Measurements from ENCODE around the gene SCG2.
A peak's percentile ranks its signal among the peaks of the same experiment; 100 is the strongest.
"Not testable (repeated sequence)": the region's sequence is repeated elsewhere in the genome, so short reads cannot be mapped to it uniquely, and the experiment has no call there.

The SCG2 gene

DNA sequence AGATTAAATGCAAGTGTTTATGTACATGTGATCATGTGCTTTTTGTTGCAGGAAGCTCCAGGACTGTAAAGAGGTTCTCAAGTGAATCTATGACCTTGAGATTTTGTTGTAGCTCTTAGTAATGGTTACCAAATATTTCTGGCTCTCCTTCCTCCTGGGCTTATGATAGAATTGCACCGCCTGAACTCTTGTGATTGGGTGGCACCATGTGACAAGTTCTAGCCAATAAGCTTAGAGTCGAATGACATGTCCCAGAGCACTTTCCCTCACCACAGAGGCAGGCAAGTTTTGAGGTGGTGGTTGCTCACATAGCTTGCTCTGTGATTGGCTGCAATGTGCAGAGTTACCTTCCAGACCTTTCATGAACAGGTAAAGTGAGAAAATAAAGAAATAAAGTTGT is 8.9 kb upstream of the SCG2 start:
- DNase-seq (ENCODE audit: low spot score), result no peak

DNA sequence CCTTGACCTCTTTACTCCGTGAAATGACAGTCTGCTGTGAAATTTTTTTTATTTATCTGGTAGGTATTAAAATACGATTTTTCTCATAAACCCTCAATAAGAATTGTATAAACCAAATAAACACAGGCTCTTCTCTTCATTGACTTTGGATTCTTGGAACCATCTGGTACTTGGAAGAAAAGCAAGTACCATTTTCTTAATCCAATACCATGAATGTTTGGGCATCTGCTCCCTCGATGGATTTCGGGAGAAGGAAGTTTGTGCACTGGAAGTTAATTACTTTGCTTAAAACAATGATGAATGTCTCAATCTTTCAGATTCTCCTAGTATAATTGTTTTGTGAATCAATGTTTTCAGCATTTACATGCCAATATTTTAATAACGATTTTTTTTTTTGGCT is 5.3 kb upstream of the SCG2 start:
- DNase-seq (ENCODE audit: low spot score), result no peak

DNA sequence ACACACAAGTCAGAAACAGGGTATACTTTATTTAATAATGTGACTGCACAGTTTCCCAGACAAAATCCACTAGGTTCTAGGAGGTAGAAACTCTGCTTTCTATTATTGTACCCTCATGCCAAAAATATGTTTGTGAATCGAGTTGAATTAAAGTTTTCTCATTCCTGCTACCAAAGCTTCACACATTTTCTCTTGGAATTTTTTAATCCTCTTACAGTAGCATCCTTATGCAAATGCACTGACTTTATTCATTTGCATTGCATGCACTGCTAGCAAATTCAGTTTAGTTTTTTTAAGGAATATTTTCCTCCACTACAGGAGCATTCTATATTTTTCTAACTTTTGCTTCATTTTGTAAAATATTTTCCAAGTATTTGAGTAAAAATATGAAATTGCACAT is 4.8 kb upstream of the SCG2 start:
- no peak for DNase-seq (ENCODE audit: low spot score)

DNA sequence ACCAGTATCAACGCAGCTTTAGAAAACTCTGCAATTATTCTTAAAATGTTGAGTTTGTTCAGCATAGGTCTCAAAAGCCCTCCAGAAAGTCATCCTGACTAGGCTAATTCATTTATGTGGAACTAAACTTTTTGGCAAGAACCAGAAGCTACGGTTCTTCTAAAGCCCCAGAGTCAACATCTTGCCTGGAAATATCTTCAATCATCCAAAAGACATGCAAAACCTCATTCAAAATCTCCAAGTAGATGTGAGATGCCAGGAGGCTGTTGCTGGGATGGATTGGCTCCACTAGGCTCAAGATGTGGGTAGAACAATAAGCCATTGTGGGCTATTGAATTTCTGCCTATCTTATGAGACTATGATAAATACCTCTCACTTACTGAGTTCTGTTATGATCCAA is 2.1 kb upstream of the SCG2 start:
- DNase-seq (ENCODE audit: low spot score), result no peak

DNA sequence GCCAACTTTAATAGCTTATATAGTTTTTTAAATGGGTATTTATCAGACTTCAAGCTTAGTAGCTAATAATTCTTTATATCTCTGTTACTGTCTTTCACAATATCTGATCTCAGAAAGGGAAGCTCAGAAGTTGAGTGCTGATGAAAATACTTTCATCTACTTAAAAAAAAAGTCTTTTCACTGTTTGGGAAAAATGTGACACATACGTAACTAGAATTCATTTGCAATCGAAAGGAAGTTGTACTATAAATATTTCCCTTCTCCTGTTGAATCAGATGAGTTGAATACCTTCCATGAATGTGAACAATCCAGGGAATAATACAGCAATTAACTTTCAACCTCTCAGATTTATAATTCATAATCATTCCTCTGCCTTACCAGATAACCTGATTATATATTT is 811 bp upstream of the SCG2 start:
- DNase-seq (ENCODE audit: low spot score), result no peak

DNA sequence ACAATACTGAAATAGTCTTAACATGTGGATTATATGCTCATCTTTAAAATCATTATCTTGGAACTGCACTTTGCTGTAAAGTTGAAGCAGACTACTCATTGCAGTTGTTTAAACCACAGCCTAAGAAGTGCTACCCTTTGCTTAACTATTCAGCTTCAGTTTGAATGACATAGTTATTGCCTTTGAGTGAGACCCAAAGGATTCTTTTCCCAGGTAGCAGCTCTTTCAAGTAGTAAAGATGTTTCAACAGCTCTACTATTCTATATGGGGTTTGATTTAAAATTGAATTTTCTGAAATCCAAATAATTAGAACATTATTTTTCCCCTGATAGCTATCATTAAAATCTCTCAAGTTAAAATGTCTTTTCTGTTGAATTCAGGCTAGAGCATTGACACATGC is 1.1 kb downstream of the SCG2 start:
- no peak for DNase-seq (ENCODE audit: low spot score)

DNA sequence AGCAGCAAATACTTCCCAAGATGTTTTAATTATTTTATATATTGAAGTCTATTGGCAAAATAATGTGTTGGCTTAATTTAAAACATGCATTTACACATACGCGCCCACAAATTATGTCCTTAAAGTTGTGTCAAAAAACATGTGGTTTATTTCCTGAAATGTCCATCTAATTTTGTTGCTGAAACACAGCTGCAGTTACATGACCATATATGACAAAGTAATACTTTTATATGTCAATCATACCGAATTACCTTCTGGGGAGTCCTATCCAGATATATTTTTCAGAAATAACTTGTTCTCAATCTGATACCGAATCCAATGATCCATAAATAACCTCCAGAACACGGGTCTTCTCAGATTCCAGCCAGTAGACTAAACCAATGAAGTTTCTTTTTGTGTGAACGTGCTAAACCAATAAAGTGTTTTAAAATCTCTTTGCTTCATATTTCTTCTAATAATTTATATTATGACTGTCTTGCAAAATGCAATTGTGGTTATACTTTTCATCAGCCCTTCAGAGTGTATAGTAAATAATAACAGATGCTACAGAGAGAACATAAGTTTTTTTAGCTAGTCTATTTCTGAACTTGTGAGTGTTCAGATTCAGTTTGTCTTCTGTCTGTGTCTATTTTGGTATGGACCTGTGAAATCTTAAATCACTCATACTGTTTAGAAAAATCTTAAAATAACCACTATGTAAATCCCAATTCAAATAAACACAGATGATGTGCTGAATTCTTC is 2.4 kb downstream of the SCG2 start:
- no peak for DNase-seq (ENCODE audit: low spot score)

DNA sequence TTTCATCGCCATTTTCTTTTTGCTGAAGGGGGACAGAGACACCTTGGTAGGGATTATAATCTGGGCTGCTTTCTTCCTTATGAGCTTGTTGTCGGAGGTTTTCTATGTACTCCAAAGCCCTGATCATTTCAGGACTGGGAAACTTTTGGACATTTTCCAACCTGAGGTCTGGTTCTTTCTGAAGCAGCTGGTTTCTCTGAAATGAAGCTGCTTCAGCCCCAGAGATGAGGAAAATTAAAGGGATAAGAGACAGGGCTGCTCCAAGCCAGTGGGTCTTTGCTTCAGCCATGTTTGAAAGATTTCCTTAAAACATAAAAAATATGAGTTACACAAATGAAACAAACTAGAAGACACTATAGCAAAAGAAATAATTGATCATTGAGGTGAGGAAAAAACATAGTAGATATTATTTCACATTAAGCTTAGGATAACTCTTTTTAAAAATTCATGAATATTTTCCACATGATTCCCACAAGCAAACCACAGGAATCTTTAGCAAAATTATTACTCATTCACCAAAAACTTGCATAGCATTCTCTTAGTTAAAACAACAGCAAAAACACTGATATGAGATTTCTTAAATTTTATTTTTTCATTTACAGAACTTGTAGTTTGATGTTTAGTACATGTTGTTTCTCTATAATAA is 3.0 kb downstream of the SCG2 start:
- no peak for DNase-seq (ENCODE audit: low spot score)

DNA sequence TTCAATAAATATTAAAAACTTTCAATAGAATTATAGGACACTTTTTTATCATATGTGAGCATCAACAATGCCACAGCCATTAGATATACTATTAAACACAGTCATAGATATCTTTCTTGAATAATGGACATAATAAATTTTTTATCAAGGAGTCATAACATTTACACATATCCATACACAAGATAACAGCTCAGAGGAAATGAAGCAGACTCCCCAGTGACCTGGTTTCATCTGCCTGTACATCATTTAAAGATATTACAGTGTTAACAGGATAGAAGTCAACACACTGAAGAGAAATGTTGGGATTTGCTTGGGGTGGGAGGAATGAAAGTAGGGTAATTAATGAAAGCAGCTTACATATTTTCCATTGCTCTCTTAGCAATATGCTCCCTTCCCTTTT is 5.1 kb downstream of the SCG2 start:
- DNase-seq (ENCODE audit: low spot score), result no peak

DNA sequence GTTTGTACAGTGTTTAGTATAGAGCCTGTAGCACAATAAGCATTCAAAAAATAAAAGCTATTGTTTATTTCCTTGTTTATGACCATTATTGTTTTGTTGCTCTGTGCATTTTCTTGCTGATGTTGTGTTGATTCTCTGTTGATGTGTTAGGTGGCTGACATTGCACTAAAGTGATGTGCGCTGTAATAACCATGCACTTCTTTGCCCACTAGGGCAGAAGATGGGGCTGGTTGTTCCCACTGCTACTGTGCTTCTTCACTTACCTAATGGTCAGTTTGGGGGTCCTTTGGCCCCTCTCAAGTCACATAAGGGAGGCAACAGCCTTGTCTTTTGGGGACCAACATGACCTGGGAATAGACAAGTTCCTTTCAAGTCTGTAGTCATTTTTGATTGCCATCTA is 6.0 kb downstream of the SCG2 start:
- no peak for DNase-seq (ENCODE audit: low spot score)

DNA sequence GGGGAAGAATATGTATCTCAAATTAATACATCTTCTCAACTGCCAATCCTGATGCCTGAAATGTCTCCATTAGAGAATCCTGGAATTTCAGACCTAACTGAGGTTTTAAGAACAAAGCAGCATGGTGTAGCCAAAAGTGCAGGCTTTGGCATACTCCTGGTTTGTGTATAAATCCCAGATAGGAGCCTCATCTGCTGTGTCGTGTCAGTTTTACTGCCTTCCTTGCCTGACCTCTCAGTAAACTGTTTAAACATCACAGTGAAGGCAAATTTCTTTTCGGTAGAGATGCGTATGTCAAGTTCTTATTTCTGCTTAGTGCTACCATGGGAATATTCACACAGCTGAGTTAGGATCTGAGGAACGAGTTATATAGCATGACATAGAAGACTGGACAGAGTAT is 7.3 kb downstream of the SCG2 start:
- no peak for DNase-seq (ENCODE audit: low spot score)

DNA sequence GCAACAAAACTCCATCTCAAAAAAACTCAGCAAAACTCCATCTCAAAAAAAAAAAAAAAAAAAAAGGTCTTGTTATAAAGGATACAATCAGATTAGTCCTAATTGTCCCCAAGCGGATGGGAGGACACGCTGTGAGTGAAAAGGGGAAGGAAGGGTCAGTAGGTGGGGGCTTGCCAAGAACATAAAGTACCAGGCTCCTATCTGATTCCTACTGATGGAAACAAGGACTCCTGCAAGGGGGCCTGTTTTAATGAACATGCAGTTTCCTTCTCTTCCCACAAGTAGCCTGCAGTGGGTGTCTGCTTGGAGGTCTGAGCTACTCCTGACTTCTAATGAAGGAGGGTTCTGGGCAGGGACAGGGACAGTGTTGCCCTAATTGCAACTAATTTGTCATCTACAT is 7.9 kb downstream of the SCG2 start:
- no peak for DNase-seq (ENCODE audit: low spot score)

DNA sequence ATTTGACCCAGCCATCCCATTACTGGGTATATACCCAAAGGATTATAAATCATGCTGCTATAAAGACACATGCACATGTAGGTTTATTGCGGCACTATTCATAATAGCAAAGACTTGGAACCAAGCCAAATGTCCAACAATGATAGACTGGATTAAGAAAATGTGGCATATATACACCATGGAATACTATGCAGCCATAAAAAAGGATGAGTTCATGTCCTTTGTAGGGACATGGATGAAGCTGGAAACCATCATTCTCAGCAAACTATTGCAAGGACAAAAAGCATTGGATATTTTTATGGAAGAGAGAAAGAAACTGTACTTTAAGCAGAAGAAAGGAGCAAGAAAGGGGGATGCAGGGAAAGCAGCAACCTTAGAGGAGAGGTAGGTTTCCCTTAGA is 9.5 kb downstream of the SCG2 start:
- not testable (repeated sequence) for DNase-seq (ENCODE audit: low spot score)

DNA sequence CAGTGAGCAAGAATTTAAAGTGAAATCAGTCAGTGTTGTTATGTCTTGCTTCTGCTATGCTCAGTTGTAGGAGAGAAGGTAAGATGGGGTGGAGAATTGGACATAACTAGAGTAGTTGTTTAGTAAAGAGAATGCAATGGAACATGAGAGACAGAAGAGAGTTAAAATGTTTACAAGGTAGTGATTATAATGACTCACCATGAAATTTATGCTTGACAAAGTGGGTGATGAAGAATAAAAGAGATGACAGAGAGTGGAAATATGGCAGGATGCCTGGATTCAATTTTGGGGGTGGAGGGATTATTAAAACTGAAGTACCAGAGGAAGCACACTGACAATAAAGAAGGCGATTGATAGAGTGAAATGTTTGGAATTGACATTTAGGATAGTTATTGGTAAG is 10.6 kb downstream of the SCG2 start:
- DNase-seq (ENCODE audit: low spot score), result no peak

DNA sequence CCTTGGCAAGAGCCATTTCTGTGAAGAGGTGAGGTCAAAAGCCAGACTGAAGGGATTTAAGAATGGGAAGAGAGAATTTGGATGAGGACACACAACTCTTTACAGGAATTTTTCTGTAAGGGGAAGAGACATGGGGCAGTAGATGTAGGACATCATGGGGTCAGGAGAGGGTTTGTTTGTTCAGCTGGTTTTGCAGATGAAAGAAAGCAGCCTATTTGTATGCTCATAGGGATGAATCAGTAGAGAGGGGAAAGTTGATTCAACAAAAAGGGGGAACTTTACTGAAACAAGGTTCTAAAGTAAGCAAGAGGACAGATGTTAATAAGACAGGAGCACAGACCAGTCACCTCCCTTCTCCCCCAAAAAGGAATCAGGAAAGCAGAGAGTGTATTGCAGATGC is 11.2 kb downstream of the SCG2 start:
- DNase-seq (ENCODE audit: low spot score), result no peak

DNA sequence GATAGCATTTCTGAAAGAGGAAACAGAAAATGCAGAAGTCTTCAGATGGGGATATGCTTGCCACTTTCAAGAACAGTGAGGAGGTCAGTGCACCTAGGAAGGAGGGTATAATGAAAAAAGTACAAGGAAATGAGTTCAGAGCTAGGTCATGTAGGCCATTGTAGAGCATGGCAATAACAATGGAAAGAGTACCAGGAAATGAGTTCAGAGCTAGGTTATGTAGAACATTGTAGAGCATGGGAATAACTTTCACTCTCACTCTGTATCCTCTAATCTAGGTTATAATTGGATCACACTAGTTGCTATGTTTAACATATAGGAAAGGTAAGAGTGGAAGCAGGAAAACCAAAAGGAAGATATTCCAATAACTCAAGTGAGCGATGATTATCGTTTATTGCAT is 12.3 kb downstream of the SCG2 start:
- no peak for DNase-seq (ENCODE audit: low spot score)

DNA sequence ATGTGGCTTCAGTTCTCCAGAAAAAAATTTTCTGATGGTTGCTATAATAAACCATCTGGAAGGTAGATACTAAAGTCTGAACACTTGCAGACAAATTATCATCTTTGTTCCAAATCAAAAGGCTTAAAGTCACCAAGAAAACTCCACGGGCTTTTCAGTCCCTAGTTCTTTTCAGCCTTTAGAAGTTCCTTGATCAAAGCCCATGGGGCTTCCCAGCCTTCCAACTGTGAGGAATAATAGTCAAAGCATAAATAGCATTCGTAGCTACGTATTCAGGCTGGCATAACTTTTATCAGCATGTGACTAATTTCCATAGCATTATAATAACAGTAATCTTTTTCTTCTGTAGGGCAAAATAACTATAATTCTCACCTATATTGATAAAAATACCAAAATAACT is 13.9 kb downstream of the SCG2 start:
- no peak for DNase-seq (ENCODE audit: low spot score)

DNA sequence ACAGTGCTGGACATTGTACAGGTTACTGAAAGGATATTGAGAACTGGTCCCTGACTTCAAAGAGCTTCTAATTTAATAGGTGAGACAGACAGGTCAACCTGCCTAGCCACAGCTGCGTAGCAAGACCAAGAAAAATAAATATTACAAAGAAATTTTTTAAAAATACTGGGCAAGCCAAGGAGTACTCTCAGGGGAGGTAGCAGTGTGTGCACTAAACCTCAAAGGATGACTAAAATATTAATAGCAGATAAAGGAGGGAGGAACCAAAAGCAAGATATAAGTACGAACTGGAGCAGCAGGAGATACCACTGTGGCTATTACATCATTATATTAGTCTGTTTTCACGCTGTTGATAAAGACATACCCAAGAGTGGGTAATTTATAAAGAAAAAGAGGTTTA is 14.9 kb downstream of the SCG2 start:
- no peak for DNase-seq (ENCODE audit: low spot score)

DNA sequence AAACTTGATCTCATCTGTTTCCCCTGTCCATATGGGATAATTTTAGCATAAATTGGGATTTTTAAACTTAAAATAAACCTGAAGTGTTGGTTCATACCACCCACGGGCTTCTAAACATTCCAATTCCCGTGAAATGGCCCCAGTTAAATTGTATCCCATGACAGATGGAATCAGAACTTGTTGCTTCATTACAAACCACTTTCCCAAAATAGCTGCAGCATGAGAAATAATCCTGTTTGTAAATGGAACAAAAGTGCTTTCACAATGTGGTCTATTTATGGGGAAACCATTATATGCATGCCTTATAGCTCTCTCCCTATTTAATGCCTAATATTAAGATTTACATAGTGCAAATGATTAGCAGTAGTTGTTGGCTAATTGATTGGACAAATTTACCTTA is 15.9 kb downstream of the SCG2 start:
- no peak for DNase-seq (ENCODE audit: low spot score)

DNA sequence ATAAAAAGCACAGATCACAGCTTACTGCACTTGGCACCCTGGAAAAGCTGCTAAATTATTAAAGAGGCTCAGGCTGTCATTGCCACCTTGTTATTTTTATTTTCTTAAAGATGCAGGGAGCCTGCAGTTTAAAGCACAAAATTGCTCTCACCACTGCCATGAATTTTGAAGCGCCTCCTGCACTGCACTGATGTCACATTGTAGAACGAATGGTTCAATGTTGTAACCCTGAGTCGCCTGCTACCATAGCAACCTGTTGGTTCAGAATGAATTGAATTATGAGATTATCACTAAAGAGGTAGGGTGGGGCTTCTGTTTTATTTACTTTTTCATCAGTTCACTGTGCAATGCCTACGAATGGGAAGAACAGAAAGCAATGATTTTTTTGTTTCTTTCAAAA is 16.5 kb downstream of the SCG2 start:
- peak; percentile 17 for DNase-seq (ENCODE audit: low spot score)

DNA sequence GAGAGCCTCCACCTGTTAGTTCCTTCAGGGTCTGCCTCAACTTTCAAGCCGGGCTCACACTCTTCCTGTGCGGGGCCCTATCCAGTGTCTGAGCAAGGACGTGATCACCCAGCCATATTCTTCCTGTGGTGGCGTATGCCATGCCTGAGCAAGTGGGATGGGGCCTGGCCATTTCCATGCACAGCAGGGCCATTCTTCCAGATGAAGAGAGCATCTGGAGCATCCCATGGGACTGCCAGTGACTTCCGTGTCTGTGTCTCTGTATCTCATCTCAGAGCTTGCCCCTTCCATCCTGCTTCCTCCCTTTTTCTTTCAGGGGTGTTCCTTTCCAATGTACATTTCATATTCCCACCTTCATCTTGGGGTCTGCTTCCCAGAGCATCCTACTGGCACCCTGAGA is 20.2 kb downstream of the SCG2 start:
- no peak for DNase-seq (ENCODE audit: low spot score)

DNA sequence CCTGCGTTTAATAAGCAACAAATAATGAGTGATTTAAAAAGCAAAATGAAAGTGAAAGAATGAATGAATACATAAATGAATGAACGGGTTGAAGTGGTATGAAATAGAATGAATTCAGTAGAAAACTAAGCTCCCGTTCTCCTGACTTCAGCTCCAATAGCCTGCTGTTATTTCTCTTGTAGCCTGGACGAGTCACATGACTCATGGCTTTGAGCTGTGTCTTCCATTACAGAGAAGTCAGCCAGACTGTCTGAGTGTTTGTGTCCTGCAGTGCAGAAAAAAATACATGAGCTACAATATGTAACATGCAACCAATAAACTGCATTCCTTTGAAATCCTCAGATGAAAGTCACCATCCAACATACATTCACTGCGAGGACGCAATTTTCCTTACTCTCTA is 21.2 kb downstream of the SCG2 start:
- no peak for DNase-seq (ENCODE audit: low spot score)

DNA sequence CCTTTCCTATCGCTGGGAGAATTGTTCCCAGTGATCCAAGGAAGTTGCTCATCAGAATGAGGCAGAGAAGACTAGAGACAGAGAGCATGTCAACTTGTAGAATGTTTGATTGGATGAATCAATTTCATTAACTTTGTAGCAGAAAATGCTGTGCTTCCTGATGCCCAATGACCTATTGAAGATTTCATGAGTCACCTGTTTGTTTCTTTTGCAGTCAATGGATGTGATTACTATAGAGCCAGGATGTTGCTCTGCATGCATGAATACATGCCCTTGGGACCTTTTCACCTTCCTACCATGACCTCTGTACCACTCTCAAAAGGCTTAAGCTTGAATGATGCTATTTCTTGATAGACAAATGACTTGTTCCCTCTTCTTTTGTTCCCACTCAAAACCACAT is 23.3 kb downstream of the SCG2 start:
- no peak for DNase-seq (ENCODE audit: low spot score)

DNA sequence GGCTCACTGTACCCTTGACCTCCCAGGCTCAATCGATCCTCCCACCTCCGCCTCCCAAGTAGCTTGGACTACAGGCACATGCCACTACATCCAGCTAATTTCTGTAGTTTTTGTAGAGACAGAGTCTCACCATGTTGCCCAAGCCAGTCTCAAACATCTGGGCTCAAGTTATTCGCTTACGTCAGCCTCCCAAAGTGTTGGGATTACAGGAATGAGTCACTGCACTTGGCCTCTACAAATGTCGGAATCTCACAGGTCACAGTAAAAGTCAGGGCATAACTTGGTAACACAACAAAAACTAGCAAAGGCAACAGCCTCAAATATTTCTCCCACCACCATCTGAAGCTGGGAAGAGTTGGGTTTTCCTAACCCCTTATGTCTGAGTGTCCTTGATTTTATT is 25.3 kb downstream of the SCG2 start:
- DNase-seq (ENCODE audit: low spot score), result no peak

Measured in D341Med (cell line).